Stimulated activated CD8-positive, alpha-beta memory T cell treated with anti-CD3 and anti-CD28 coated beads, Interleukin-12 subunit alpha, Interleukin-12 subunit beta, amount 100 ng/mL, for 1 hour (primary cell): Measurements from ENCODE around the gene CHRNA4.

Experiments used
- DNase-seq: peaks from one replicate; pipeline ENCODE4 v3.0.0-alpha.2; 2020; ENCODE audit warnings: low read depth

Gene CHRNA4

DNA sequence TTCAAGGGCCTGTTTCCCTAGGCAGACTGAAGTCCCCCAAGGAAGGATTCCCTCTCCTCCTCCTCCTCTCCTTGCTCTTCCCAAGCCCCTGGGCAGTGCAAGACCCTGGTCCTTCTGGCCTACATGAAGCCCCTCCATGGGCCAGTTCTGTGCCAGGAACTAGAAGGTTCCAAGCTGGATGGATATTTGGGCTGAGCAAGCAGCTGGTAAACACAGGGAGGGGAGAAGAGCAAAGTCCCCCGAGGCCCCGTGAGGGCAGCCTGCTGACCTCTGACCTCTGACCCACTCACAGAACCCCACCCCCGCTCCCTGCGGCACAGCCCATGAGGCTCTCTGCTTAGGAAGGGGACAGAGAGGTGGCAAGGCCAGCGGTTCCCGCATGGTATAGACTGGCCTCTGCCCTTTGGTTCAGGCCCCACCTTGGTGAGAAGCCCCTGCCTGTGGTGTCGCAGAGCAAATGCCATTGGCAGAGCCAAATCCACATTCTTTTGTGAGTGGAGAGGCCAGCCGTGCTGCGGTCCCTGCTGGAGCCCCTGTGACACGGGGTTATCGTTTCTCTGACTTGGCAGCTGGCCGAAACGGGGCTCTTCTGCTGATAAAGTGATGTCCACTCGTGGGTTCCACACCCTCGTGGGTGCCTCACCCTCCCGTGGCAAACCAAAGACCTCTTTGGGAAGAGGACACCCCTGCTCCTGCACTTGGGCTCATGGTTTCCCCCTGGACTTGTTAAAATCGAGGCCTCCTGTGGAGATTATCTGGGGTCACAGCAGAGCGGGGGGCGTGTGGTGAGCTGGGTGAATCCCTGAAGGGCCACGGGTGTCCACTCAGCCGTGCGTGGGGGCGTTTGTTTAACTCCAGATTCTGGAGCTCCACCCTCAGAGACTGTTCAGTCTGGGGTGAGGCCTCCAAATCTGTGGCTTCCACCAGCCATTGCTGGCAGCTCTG is 2.1 kb upstream of the CHRNA4 start:
- no peak for DNase-seq

DNA sequence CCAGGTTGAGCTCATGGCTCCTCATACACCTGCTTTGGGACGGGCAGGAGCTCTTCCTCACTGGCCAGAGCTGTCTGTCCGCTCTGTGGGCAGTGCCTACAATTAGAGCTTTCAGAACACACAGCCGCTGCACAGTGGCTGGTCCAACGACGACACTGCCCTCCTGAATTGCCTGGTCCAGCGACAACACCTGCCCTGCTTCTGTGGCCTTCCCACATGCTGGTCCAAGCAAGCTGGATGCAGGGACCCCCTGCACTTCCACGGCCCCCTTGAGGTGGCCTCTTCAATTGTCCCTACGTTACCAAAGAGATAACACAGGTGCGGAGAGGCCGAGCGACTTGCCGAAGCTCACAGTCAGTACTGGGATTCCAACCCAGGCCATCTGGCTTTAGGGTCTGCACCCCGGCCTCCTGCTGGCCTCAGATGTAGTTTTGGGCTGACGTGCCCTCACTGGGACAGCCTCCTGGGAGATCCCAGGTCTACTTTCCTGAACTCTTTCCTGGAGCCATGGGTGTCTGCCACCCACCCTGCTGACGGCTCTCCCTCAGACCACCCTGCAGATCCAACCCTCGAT is 1.4 kb upstream of the CHRNA4 start:
- DNase-seq = no peak

GRCh38 chr20:63361519-63362435 is 628 bp upstream of the CHRNA4 start:
- no peak for DNase-seq

DNA sequence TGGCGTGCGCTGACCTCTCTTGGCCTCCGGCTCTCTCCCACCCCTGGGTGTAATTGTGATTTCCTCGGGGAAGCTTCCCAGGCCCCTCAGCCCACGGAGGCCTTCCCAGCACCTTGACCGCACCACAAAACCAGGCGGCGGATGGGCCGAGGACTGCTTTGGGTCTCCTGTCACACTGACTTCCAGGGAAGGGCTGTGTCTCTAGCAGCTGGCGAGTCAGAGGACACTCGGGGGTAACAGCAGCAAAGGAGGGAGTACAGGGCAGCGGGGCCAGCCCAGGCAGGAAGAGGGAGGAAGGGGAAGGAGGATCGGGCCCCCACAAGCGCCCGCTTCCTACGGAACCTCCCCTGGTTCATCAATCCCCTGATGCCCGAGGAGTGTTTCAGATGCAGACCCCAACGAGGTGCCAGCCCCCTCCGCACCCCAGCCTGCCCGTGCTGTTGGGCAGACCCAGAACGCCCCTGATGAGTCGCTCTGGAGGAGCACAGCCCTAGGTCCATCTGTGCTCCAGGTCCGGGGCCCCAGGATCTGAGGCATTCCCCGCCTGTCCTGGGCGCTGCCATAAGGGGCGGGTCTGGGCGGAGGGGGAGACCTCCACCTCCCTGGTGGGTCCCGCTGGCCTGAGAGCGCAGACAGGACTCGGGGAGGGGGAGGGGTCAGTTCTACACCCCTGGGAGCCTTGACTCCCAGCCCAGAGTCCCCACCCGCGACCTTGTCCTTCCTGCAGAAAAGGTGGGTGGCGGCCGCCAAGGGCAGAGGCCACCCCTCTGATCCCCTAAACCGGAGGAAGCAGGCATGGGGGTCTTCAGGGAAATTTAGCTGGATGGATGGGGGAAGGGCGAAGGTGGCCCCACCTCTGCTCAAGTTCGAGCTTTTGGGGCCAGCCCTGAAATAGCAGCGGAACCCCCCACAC is 956 bp downstream of the CHRNA4 start:
- no peak for DNase-seq

GRCh38 chr20:63359164-63359934 is 1.8 kb downstream of the CHRNA4 start:
- no peak for DNase-seq

GRCh38 chr20:63357921-63358905 is 2.9 kb downstream of the CHRNA4 start:
- no peak for DNase-seq

GRCh38 chr20:63356931-63357879 is 3.9 kb downstream of the CHRNA4 start:
- DNase-seq = no peak

DNA sequence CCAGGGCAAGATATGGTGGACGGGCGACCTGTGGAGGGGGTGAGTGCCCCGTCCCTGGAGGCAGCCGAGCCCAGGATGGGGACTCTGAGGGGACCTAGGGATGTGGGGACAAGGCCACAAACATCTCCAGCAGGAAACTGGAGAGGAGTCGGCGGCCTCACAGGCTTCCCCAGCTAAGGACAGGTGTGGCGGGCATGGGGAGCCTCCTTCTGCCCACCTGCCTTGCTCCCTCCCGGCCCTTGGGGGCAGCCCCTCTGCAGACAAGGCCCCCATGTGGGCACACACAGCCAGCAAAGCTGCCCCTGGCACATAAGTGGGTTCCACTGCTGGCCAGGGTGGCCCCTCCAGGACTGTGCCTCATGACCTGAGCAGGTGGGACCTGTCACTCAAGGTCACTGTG is 4.6 kb downstream of the CHRNA4 start:
- no peak for DNase-seq

- no peak for DNase-seq
These were observed 5.3 kb downstream of the CHRNA4 start for GRCh38 chr20:63355781-63356295.

- DNase-seq = no peak
These were observed 6.4 kb downstream of the CHRNA4 start for GRCh38 chr20:63354636-63355350.

DNA sequence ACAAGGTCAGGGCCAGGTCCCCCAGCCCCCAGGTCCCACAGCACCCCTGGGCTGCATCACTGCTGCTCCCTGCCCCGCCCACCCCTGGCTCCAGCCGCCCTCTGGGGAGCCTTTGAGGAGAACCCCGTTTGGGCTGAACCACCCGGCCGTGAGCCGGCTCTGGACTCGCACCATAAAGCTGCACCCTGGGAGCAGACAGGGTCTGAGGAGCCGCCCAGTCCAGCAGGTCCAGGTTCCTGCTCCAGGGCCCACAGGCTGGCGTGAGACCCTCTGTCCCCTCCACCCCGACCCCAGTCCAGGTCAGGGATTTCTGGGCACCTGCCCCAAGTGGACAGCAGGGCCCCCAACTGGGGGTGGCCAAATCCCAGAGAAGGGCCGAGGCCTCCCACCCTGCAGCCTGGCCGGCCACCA is 8.3 kb downstream of the CHRNA4 start:
- DNase-seq = no peak

DNA sequence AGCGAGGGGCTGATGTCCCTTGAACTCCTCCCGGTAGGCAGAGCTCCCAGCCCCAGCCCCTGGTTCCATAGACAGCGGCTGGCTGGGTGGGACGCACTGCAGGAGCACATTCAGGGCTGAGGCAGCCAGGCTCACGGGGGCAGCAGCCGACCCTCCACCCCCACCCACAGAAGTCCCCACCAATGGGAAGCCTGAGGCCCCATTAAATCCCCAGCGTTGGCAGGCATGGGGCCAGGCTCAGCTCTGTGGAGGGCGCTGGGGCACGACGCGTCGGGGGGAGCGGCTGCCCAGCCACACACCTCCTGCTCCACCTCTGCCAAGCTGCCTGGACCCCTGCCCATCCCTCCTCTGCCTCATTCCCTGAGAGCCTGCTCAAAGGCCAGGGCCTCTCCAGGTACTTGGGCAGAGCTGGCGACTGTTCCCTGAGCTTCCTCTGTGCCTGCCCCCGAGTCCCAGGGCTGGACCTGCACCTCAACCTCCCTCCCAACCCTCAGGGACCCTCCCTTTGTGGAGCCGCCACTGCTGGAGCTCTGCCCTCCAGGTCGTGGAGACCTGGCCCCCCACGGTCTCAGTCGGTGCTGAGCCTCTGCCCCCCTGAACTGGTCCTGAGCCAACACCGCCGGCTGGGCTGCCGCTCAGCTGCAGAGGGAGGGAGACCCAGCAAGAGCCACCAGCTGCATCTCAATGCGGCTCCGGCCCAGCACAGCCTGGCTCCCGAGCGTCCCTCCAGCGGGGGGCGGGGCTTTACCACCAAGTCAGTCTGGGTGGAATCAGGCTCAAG is 9.1 kb downstream of the CHRNA4 start:
- no peak for DNase-seq

GRCh38 chr20:63351326-63351700 is 9.8 kb downstream of the CHRNA4 start:
- DNase-seq = no peak

DNA sequence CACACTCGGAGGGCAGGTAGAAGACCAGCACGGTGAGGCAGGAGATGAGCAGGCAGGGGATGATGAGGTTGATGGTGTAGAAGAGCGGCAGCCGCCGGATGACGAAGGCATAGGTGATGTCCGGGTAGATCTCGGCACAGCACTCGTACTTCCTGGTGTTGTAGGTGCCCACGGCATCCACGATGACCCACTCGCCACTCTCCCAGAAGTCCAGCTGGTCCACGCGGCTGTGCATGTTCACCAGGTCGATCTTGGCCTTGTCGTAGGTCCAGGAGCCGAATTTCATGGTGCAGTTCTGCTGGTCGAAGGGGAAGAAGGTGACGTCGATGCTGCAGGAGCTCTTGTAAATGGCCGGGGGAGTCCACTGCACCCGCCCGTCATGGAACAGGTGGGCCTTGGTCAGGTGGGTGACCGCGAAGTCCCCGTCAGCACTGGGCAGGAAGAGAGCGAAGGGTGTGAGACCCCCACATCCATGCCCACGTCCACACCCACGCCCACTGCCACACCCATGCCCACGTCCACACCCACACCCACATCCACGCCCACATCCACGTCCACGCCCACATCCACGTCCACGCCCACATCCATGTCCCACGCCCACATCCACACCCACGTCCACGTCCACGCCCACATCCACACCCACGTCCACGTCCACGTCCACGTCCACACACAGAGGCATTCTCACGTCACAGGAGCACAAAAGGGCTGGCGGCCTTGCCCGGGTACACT is 10.4 kb downstream of the CHRNA4 start:
- no peak for DNase-seq

DNA sequence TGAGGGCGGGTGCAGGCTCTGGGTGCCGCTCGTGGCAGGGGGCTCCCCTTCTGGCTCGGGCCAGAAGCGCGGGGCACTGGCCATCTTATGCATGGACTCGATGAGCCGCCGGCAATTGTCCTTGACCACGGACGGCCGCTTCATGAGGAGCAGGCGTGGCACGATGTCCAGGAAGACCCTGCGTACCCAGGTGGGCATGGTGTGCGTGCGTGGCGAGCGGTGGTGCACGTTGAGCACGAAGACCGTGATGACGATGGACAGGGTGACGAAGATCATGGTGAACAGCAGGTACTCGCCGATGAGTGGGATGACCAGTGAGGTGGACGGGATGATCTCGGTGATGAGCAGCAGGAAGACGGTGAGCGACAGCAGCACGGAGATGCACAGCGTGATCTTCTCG is 11.0 kb downstream of the CHRNA4 start:
- no peak for DNase-seq

- no peak for DNase-seq
These were observed 11.6 kb downstream of the CHRNA4 start for GRCh38 chr20:63349516-63349895.
